Vagina (tissue), 2 donors: ENCODE measurements around the gene IL1A. TPM values are rescaled to one million over a fixed set of nuclear protein-coding genes. Genes with fewer than 3 reads are reported as not detected.

Experiments
- DNase-seq, 2 donors: peaks; one replicate each; pipeline ENCODE4 v3.0.0-alpha.2; 2017; ENCODE audit errors: extremely low spot score in 2 of 2
- H3K27ac ChIP-seq: fragments of 200-600 bp; sonication (generic); one replicate; pipeline ENCODE4 v1.5.1; 2019
- H3K27me3 ChIP-seq: fragments of 200-600 bp; sonication (generic); one replicate; pipeline ENCODE4 v1.5.1; 2019
- H3K36me3 ChIP-seq, 2 donors: fragments of 200-600 bp; sonication (generic); one replicate each; pipeline ENCODE4 v1.5.1; 2017 to 2019
- H3K4me1 ChIP-seq: fragments of 200-600 bp; sonication (generic); one replicate; pipeline ENCODE4 v1.5.1; 2019
- H3K4me3 ChIP-seq, 2 donors: fragments of 200-600 bp; sonication (generic); 1 replicate in 1 of 2; 2 replicates in 1 of 2; pipeline ENCODE4 v1.5.1; 2016 to 2019
- H3K9me3 ChIP-seq: fragments of 200-600 bp; sonication (generic); one replicate; pipeline ENCODE4 v1.5.1; 2019
- POLR2A ChIP-seq, 2 donors: fragments of 450-650 bp; IDR thresholded peaks; one replicate each; pipeline ENCODE4 v1.6.1; 2017; ENCODE audit warnings: antibody characterized with exemption in 2 of 2, mild to moderate bottlenecking in 2 of 2, moderate library complexity in 2 of 2
- POLR2AphosphoS5 ChIP-seq, 2 donors: sonication (generic); formaldehyde crosslinking; IDR thresholded peaks; one replicate each; pipeline ENCODE4 v1.9.0; 2017; ENCODE audit warnings: antibody characterized with exemption in 2 of 2, mild to moderate bottlenecking in 2 of 2, low read depth in 1 of 2; ENCODE audit not compliant: insufficient read depth in 1 of 2
- intact Hi-C: fragments of 100-400 bp; cut with DNase I; formaldehyde crosslinking; loops from one replicate; pipeline ENCODE4 v1.15.1; 2023
- total RNA-seq: library from RNA; depleted of rRNA; stranded (reverse); fragments of >200 nt; gene quantifications from one replicate; pipeline ENCODE4 v1.2.3, GENCODE V29; 2016
- TF ChIP-seq, protein P1 (sequence below), 3 experiments: fragments of 450-650 bp in 2 of 3; fragments of 200-600 bp in 1 of 3; sonication (generic) in 1 of 3; IDR thresholded peaks; one replicate each; pipeline ENCODE4 v1.5.1; 2017 to 2019; ENCODE audit warnings: antibody characterized with exemption in 3 of 3, mild to moderate bottlenecking in 2 of 3, moderate library complexity in 2 of 3

IL1A gene
- total RNA-seq, 1 donor from 2014 or later, result 0.98 TPM

DNA sequence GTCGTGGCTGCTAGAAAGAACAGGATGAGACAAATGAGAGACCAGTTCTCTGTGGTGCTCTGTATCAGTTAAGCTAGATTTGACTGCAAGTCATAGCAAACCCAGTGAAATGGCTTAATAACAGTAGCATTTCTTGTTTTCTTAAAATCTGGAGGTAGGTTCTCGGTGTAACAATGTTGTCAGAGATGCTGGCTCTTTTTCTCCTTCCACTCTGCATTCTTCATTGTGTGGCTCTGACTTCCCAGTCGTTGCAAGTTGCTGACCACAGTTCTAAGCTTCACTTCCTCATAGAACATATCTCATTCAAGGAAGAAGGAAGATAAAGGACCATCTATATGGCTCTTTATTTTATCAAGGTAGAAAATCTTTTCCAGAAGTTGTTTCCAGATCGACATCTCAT, 12.0 kb downstream of the IL1A start:
- no peaks in the 10 kb centered on the region for H3K36me3 ChIP-seq
- no peak for TF ChIP-seq POLR2AphosphoS5 (IDR thresholded peaks at IDR 0.05; ENCODE audit: insufficient read depth in 1 of 2, low read depth in 1 of 2)
- TF ChIP-seq POLR2A (IDR thresholded peaks at IDR 0.05), result no peak
- TF ChIP-seq, protein P1, sequence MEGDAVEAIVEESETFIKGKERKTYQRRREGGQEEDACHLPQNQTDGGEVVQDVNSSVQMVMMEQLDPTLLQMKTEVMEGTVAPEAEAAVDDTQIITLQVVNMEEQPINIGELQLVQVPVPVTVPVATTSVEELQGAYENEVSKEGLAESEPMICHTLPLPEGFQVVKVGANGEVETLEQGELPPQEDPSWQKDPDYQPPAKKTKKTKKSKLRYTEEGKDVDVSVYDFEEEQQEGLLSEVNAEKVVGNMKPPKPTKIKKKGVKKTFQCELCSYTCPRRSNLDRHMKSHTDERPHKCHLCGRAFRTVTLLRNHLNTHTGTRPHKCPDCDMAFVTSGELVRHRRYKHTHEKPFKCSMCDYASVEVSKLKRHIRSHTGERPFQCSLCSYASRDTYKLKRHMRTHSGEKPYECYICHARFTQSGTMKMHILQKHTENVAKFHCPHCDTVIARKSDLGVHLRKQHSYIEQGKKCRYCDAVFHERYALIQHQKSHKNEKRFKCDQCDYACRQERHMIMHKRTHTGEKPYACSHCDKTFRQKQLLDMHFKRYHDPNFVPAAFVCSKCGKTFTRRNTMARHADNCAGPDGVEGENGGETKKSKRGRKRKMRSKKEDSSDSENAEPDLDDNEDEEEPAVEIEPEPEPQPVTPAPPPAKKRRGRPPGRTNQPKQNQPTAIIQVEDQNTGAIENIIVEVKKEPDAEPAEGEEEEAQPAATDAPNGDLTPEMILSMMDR (IDR thresholded peaks at IDR 0.05), result no peak
- H3K27ac ChIP-seq, result no peak overlapping the region
- H3K4me3 ChIP-seq, result no peak overlapping the region
- H3K4me1 ChIP-seq, result no peaks in the 10 kb centered on the region
- DNase-seq, result no peak
- intact Hi-C loops, result no loop called here
- no peaks in the 10 kb centered on the region for H3K9me3 ChIP-seq
- H3K27me3 ChIP-seq, result no peaks in the 10 kb centered on the region

DNA sequence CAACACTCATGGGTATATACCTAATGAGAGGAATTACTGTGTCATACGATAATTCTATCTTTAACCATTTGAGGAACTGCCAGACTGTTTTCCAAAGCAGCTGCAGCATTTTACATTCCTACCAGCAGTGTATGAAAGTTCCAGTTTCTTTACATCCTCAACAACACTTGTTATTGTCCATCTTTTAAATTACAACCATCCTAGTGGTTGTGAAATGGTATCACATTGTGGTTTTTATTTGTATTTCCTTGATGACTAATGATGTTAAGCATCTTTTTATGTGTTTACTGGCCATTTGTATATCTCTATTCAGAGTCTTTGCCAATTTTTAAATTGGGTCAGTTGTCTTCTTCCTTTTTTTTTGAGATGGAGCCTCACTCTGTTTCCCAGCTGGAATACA, 15.9 kb downstream of the IL1A start:
- H3K36me3 ChIP-seq, result no peaks in the 10 kb centered on the region
- H3K4me1 ChIP-seq, result peaks cover 13% of the 10 kb centered on the region
- TF ChIP-seq POLR2A (IDR thresholded peaks at IDR 0.05) (no peak), POLR2AphosphoS5 (IDR thresholded peaks at IDR 0.05; ENCODE audit: insufficient read depth in 1 of 2, low read depth in 1 of 2) (no peak)
- TF ChIP-seq, protein P1 (IDR thresholded peaks at IDR 0.05), result no peak
- H3K27ac ChIP-seq, result no peak overlapping the region
- intact Hi-C loops, result no loop called here
- no peak for DNase-seq
- no peak overlapping the region for H3K4me3 ChIP-seq
- no peaks in the 10 kb centered on the region for H3K9me3 ChIP-seq
- H3K27me3 ChIP-seq, result no peaks in the 10 kb centered on the region

DNA sequence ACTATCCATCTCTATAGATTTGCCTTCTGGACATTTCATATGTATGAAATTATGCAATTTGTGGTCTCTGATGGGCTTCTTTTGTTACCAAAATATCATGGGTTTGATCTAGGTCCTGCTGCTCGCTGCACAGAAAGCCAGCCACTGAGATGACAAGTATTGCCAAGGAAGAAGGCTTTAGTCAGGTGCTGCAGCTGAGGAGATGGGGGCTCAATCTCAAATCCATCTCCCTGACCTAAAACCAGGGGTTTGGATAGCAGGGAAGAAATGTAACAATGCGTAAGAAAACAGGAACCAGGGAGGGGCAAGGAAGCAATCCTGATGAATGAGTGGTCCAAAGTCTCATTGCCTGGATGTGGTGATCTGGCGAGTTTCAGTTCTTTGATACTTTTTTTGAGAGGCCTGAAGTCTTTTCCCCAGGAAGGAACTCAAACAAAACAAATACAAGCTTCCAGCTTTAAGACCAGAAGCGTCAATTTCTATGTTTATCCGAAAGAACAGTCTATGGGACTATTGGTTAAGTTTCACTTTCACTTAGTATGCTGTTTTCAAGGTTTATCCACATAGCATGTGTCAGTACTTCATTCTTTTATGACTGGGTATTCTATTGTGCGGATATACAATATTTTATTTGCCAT, 16.5 kb downstream of the IL1A start:
- intact Hi-C loops, result no loop called here
- TF ChIP-seq POLR2AphosphoS5 (IDR thresholded peaks at IDR 0.05; ENCODE audit: insufficient read depth in 1 of 2, low read depth in 1 of 2) (no peak), POLR2A (IDR thresholded peaks at IDR 0.05) (no peak)
- TF ChIP-seq, protein P1 (IDR thresholded peaks at IDR 0.05), result no peak
- H3K27ac ChIP-seq, result no peak overlapping the region
- DNase-seq, result no peak
- no peaks in the 10 kb centered on the region for H3K27me3 ChIP-seq
- peaks cover 13% of the 10 kb centered on the region for H3K4me1 ChIP-seq
- H3K9me3 ChIP-seq, result no peaks in the 10 kb centered on the region
- no peaks in the 10 kb centered on the region for H3K36me3 ChIP-seq
- no peak overlapping the region for H3K4me3 ChIP-seq

DNA sequence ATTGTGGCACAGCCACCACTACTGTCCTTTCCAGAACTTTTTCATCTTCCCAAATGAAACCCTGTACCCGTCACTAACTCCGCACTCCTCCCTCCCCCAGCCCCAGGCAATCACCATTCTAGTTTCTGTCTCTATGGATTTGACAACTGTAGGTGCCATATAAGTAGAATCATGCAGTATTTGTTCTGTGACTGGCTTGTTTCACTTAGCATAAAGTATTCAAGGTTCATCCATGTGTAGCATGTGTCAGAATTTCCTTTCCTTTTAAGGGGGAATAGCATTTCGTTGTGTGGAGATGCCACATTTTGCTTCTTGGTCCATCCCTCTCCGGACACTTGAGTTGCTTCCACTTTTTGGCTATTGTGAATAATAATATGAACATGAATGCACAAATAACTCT, 19.0 kb downstream of the IL1A start:
- H3K4me1 ChIP-seq, result peaks cover 13% of the 10 kb centered on the region
- no peak for DNase-seq
- H3K36me3 ChIP-seq, result no peaks in the 10 kb centered on the region
- no peaks in the 10 kb centered on the region for H3K9me3 ChIP-seq
- peak overlapping the region; percentile 76 to 81 for H3K4me3 ChIP-seq
- H3K27me3 ChIP-seq, result no peaks in the 10 kb centered on the region
- intact Hi-C loops, result no loop called here
- H3K27ac ChIP-seq, result no peak overlapping the region
- no peak for TF ChIP-seq POLR2A (IDR thresholded peaks at IDR 0.05)
- TF ChIP-seq POLR2AphosphoS5 (IDR thresholded peaks at IDR 0.05; ENCODE audit: insufficient read depth in 1 of 2, low read depth in 1 of 2), result no peak
- TF ChIP-seq, protein P1 (IDR thresholded peaks at IDR 0.05), result no peak
